Erythroblast (primary cell): Measurements from ENCODE around the gene KCNA1.

Experiments
- GATA1 ChIP-seq: IDR thresholded peaks from 2 replicates; pipeline ENCODE4 v1.6.1; 2011; ENCODE audit warnings: low read depth, mild to moderate bottlenecking, control low read depth, low read length, moderate library complexity
- POLR2A ChIP-seq: IDR thresholded peaks from 2 replicates; pipeline ENCODE4 v1.6.1; 2011; ENCODE audit warnings: mild to moderate bottlenecking, low read length

GRCh38 chr12:4911316-4911994 is 1.8 kb downstream of the KCNA1 start:
- no peak for TF ChIP-seq POLR2A
- TF ChIP-seq GATA1, result no peak
